GM15510 (cell line): ENCODE data around the gene NR2F1-AS1.

Experiments used
- POLR2A ChIP-seq: IDR thresholded peaks from 3 replicates; pipeline ENCODE4 v1.6.1; 2011; ENCODE audit warnings: borderline replicate concordance; ENCODE audit not compliant: insufficient read length; ENCODE audit errors: extremely low read depth

Gene NR2F1-AS1

DNA sequence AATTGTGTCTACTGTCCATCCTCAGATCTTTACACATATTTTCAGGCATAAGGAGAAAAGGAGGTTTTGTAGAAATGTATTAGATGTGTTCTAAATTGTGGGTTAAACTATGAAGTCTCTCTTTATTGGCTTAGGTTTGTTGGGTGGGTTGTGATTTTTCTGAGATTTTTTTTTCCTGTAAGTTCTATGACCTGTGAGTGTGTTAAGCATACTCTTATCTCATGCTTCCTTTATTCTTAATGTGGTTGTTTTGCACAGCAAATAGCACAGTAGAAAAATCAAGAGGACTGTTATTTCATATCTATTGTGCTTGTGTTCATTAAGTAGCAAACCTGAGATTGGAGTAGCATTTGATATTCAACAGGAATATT, 25.3 kb upstream of the NR2F1-AS1 start:
- TF ChIP-seq POLR2A, result no peak

DNA sequence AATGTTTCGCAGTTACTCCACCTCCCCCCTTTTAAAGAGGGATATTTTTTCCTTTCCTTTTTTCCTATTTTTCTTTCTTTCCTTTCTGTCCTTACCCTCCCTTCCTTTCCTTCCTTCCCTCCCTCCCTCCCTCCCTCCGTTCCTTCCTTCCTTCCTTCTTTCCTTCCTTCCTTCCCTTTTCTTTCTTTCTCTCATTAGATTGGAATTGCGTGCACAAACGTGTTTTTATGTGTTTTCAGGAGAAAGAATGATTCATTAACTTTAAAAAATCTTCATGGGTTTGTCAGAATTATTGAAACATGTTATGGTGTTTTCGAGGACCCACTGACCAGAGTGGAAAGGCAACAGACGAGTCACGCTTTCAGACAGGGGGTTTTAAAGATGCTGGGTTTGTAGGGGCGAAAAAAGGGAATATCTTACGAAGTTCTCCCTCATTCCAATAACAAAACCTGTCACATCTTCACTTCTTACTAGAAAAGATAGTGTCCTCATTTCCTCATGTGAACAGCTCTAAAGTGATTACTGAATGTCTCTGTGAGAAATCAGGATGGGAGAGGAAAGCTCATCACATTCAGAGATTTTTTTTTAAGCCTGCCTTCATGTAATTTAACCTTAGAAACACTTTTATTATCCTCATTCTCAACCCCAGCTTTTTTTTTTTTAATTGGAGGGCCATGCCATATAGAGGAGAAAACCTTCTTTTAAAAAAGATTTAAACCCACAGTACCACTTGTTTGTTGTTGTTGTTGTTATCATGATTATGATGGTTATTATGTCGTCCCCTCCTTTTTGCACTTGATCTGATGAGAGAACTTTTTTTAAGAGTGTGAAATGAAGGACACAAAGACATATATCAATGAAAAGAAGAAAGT, 23.9 kb upstream of the NR2F1-AS1 start:
- no peak for TF ChIP-seq POLR2A

DNA sequence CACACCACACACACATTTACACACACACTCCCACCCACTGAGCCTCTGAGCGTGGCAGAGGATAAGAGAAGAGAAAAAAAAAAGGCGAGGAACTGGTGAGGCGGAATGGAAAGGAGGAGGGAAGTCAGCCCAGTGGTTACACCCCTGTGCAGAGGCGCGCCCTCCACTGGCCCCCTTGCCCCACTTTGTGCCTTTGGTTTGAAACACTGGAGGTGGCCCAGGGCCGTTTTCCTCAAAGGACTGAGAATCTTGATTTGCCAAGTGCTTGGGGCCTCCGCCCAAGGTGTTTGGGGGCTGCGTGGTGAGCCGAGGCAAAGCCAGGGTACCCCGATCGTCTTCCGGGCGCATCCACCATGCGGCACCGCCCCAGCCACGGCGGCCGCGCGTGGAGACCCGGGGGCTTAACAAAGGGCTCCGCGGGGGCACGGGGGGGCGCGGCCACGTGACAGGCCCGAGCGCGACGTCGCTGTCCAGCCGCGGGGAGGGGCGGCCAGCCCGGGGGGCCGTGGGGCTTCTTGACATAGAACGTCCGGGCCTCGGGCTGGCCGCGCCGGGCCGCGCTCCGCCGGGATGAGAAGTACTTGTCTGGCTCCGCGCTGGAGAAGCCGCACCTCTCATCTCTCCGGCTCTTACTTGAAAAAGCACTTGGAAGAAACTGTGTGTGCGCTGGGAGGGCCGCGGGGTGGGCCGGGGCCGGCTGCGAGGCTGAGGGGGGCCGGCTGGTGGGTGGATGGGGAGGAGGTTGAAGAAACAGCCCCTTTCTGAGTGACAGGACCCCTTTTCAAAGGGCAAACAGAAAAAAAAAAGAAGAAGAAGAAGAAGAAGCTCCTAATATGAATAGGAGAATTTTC, 23.0 kb upstream of the NR2F1-AS1 start:
- no peak for TF ChIP-seq POLR2A

DNA sequence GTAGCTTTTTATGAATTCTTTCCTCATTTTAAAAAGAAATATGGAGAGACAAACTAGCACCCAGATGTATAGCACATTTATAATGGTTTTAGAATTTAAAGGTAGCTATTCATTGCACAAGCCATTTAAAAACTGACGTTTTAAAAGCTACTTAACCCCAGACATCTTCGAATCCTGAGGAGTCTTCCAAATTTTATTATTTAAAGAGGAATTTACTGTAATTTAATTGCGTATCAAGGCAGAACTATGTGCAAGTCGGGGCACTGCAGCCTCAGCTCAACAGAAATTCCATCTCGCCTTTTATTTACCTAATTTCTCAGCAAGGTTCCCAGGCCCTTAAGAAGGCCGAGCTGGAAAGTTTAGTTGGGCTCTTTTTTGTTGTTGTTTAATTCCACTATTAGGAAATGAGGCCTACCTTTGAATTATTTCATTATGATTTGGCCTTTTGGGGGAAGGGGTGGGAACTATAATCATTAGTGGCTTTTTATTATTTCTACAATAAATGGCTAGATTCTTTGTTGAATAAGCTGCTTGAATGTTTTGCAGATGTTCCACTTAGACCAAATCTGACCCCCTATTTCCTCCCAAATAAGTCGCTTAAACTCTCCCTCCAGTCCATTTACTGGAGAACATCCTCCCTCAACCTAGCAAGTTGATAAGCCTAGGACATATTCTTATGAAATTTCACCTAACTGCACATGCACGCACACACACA, 22.2 kb upstream of the NR2F1-AS1 start:
- TF ChIP-seq POLR2A, result no peak

GRCh38 chr5:93602241-93603077, 21.4 kb upstream of the NR2F1-AS1 start:
- no peak for TF ChIP-seq POLR2A

DNA sequence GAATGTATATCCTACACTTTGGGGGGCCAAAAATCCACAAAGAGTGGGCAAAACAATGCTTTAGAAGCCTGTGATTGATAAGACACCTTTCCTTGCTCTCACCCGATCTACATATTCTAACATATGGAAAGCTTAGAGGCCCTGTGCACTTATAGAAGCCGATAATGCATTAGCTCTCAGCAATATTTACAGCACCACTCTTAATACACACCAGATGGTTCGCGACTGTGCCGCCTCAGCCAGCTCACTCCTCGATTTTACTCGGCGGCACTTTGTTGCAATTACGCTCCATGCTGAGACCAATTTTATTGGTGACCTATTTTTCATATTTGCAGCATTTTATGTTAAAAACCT, 20.8 kb upstream of the NR2F1-AS1 start:
- TF ChIP-seq POLR2A, result no peak

- TF ChIP-seq POLR2A, result no peak
Observed at GRCh38 chr5:93601071-93601801, 20.2 kb upstream of the NR2F1-AS1 start.

DNA sequence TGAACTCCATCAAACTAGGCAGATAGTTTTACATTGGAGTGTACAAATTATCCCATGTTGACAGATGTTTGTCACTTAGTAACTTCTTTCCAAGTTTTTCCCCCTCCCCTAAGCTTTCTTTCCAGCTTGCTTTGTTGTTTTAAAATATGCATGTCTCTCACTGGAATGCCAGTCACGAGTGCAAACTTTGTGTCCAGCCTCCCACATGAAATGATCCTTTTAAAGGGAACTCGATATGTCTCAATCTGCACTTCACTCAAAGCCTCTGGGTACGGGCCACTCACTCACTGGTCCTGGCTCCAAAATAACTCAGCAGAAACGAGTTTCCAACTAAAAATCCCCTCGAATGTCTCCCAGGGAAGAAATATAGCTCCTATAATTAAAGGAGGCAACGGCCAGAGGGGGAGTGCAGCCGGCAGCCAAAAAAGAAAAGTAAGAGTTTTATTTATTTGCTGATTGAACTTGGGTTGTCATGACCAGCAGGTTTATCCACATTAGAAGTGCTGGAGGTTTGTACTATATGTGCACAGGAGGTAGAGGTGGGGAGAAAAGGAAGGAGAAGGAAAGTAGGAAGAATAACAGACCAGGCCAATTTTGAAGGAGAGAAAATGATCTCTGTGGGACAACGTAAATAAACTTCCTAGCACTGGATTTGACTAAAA, 19.5 kb upstream of the NR2F1-AS1 start:
- no peak for TF ChIP-seq POLR2A

DNA sequence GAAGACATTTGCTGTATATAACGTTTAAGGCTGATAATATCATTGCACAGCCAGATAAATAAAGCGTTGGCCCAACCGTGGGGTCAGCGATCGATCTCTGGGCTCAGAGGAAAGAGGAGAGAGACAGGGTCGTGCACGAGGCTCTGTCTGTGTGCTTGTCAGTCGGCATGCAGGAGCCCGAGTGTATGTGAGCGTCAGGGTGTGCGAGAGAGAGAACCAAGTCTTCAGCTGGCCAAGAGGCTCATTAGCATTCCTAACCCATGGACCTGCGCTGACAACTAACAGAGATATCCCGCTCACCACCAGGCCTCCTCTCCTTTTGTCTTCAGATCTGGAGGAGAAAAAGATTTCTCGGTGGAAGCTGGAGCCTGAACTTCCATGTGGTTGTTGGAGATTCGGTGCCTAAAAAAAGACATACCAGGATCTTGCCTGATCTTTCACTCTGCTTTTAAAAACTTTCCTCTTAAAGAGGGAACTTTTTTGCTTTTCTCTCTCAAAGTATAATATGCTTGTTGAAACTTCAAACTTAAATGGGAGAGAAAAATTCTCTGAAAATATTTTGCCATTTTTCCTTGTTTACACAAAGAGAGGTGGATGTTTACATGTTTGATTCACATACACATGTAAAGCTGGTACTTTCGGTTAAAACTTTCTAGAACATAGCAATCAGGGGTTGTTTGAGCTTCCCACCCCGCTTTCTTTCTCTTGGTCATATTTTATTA, 18.5 kb upstream of the NR2F1-AS1 start:
- no peak for TF ChIP-seq POLR2A

- TF ChIP-seq POLR2A, result no peak
Observed at GRCh38 chr5:93599001-93599379, 18.0 kb upstream of the NR2F1-AS1 start.

DNA sequence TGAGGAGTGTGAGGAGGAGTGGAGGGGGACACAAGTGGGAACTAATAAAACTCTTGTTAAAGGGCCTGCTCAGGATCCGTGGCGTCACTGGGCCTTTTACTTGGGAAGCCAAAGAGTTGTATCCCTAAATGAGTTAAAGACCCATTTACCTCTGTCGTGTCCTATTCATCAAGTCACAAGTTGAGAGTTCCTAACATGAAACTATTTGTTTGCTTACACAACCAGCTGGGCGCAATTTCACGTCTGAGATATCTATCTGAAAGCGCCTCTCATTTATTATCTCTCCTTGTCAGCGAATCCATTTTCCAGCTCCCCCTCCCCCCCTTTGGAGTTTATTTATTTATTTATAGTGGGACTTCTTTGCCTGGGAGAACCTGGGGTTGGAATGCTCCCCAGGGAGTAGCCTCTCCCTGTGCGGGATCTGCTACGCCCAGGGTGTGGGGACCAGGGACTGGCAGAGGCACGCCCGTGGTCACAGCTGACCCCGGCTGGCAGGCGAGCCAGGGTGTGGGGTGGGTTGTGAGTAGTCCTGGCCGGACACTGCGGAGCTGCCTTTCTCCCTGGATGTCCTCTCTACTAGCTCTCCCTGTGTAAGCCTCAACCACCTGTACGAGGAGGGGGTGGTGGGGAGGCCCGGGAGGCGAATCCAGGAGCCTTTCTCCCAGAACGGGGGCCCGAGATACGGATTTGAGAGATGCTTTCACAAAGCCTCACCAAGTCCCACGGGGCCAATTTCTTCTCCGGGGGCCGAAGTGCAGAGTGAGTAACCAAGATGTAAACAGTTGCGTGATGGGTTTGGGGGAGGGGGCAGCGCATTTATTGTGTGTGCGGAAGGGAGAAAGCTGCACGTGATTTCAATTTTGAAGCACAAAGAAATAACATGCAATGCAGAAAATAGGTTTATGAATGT, 17.3 kb upstream of the NR2F1-AS1 start:
- TF ChIP-seq POLR2A, result no peak
